ENCODE measurements around the gene SYT13.

- no peak for TF ChIP-seq CTCF (IDR thresholded peaks at IDR 0.05)
- no peak for TF ChIP-seq POLR2A (IDR thresholded peaks at IDR 0.05)
Measured at GRCh38 chr11:45304992-45305335, 18.8 kb upstream of the SYT13 start.
